ENCODE measurements around the gene SYT5. TPM values are rescaled to one million over a fixed set of nuclear protein-coding genes. Genes with fewer than 3 reads are reported as not detected.

SYT5 gene
- total and polyA plus RNA-seq, 9 of the 15 experiments (the other 6 are each of a cell fraction or from before 2014, with no cell fraction given) = 1.3 to 20.9 (median 8.8) TPM

DNA sequence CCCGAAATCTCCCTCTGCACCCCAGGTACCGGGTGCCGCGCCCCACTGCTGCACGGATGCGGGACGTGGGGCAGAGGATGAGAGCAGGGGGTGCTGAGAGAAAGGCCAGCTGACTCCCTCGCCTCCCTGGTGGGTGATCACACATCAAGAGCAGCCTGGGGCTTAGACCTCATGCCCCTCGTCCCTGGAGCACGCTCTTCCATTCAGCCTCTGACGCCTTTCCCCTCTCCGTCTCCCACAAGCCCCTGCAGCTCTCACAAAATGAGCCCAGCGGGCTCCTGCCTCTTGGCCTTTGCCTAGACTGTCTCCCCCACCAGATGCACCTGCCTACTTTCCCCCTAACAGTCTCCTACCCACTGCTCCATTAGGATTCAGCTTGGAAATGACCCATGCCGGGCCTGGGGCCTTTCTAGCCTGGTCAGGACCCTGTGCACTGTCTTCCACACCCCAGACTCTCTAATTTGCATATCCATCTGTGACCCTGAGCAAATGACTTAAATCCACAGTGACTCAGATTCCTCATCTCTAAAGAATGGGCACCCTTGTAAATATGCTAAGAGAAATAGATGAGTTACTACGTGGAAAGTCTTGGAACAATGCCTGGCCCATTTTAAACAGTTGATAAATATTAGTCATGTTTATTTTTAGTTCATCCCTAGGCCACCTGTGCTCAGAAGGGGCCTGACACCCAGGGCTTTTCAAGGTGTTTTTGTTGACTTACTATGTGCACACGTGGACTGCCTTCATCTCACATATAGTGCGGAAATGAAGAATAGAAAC is 29.8 kb upstream of the SYT5 start (continued):
- TF ChIP-seq C11orf30 (IDR thresholded peaks at IDR 0.05; ENCODE audit: low read depth) (no peak), KAT8 (IDR thresholded peaks at IDR 0.05; ENCODE audit: low read depth) (no peak), HES1 (IDR thresholded peaks at IDR 0.05; ENCODE audit: low read depth) (no peak), PURB (CRISPR knock-in tag; IDR thresholded peaks at IDR 0.05; ENCODE audit: low read depth) (no peak), CTCF (IDR thresholded peaks at IDR 0.05 in 2 of 3, conservative IDR thresholded peaks at IDR 0.05 in 1 of 3; ENCODE audit: insufficient read depth in 2 of 3, low read depth in 1 of 3, low read length in 3 of 3) (no peak), ZNF124 (CRISPR knock-in tag; IDR thresholded peaks at IDR 0.05) (no peak), ATF7 (IDR thresholded peaks at IDR 0.05) (no peak), MAZ (CRISPR knock-in tag; conservative IDR thresholded peaks at IDR 0.05 in 1 of 2, IDR thresholded peaks at IDR 0.05 in 1 of 2) (no peak), POU5F1 (IDR thresholded peaks at IDR 0.05; ENCODE audit: borderline replicate concordance, low read depth, low read length, partially characterized antibody) (no peak), SETDB1 (IDR thresholded peaks at IDR 0.05; ENCODE audit: low read length) (no peak), NR2C2 (CRISPR knock-in tag; IDR thresholded peaks at IDR 0.05) (no peak), NR2C2 (tag; IDR thresholded peaks at IDR 0.05) (no peak), ZMIZ1 (IDR thresholded peaks at IDR 0.05; ENCODE audit: low read depth in 2 of 2, low read length in 2 of 2) (no peak), ZKSCAN8 (CRISPR knock-in tag; IDR thresholded peaks at IDR 0.05) (no peak), FOXA1 (IDR thresholded peaks at IDR 0.05; ENCODE audit: borderline replicate concordance) (no peak), HDAC8 (tag; IDR thresholded peaks at IDR 0.05) (no peak), CTBP1 (IDR thresholded peaks at IDR 0.05; ENCODE audit: borderline replicate concordance) (0 out of 2 replicates have a peak, but pooled peaks have one; percentile 13), PTBP1 (IDR thresholded peaks at IDR 0.05; ENCODE audit: low read depth, low read length) (no peak)
- TF ChIP-seq, protein P1, sequence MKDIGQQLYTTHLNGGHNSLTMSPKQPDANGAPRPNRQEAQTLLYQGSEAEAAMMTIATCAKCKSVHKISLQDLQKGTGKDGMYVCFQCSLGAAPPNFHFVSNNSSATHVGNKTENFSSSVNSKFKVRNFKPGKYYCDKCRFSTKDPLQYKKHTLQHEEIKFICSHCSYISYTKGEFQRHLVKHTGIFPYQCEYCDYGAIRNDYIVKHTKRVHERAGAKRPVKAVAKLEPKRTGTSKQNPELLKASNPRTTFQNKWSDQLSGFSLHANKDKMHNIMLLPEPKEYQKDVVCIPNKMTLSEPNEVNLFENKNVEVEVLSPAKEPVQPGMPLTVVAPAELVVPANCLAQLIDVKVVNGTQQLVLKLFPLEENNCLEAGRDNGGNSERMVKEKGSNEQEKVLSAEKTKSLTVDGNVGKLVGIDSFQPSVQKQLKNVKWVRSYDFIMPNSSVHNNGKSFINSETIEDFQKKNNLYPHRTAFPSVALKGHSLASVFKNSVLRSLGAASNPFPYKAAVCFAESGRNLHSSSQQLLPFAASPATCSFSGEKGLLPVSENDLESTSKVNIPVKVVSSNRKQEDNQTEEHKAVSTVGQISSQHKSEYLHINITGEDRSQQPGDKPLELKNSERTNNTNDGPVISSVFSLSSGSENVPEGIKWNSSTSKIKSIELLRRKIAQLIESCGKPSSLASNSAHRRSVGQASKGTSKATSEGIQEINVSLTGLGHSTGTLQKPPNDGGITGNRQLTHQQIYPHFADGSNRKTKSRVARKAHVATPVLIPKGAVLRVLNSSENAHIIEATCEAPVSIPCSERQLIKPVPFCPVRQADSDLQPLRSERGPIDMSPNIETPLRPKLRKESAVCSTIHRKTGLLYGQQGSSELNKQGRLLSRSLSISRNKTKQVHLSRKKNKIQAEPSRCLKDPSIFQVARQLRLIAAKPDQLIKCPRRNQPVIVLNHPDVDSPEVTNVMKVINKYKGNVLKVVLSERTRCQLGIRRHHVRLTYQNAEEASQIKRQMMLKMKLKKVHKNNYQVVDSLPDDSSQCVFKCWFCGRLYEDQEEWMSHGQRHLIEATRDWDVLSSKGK (CRISPR knock-in tag; IDR thresholded peaks at IDR 0.05) = no peak
